OCI-LY3 (cell line): ENCODE data around the gene RBFOX1.

ENCODE experiments used
- H2AFZ ChIP-seq: fragments of 200-600, 300-600 bp; shearing (Covaris generic); 2 replicates; pipeline ENCODE4 v1.6.0; 2014; ENCODE audit warnings: antibody characterized with exemption, low read depth, low read length
- H3K27ac ChIP-seq: fragments of 200-600, 300-600 bp; sonication (generic); 2 replicates; pipeline ENCODE4 v1.5.1; 2014; ENCODE audit warnings: mild to moderate bottlenecking, low read length, moderate library complexity, mixed read lengths
- H3K27me3 ChIP-seq: fragments of 200-600, 300-600 bp; sonication (generic); 2 replicates; pipeline ENCODE4 v1.6.1; 2014; ENCODE audit warnings: low read depth, low read length, mixed read lengths
- H3K36me3 ChIP-seq: fragments of 200-600, 300-600 bp; sonication (generic); replicated peaks from 2 replicates; pipeline ENCODE3; 2014; ENCODE audit warnings: low read depth, low read length, mixed read lengths
- H3K4me1 ChIP-seq: fragments of 300-600, 200-600 bp; sonication (generic); 2 replicates; pipeline ENCODE4 v1.6.1; 2014; ENCODE audit warnings: low read length, mixed read lengths
- H3K4me2 ChIP-seq: fragments of 200-600, 300-600 bp; sonication (generic); 2 replicates; pipeline ENCODE4 v1.6.1; 2014; ENCODE audit warnings: low read length, mixed read lengths
- H3K4me3 ChIP-seq: fragments of 300-600, 200-600 bp; sonication (generic); 2 replicates; pipeline ENCODE4 v1.5.1; 2014; ENCODE audit warnings: antibody characterized with exemption, mild to moderate bottlenecking, low read length, moderate library complexity
- H3K79me2 ChIP-seq: fragments of 300-600, 200-600 bp; shearing (Covaris generic); 2 replicates; pipeline ENCODE4 v1.6.1; 2014; ENCODE audit warnings: mild to moderate bottlenecking, low read length, mixed read lengths
- H3K9ac ChIP-seq: fragments of 300-600, 200-600 bp; shearing (Covaris generic); 2 replicates; pipeline ENCODE4 v1.6.0; 2014; ENCODE audit warnings: mild to moderate bottlenecking, low read length, moderate library complexity
- H3K9me3 ChIP-seq: fragments of 200-600, 300-600 bp; shearing (Covaris generic); 2 replicates; pipeline ENCODE4 v1.6.1; 2014; ENCODE audit warnings: low read length, mixed read lengths; ENCODE audit not compliant: insufficient read depth
- H4K20me1 ChIP-seq: fragments of 200-600, 300-600 bp; sonication (generic); 2 replicates; pipeline ENCODE4 v1.6.1; 2016; ENCODE audit warnings: low read length, mixed read lengths; ENCODE audit not compliant: insufficient read depth
- CTCF ChIP-seq: fragments of 200-600, 300-600 bp; sonication (generic); IDR thresholded peaks from 2 replicates; pipeline ENCODE4 v1.5.1; 2014; ENCODE audit warnings: antibody characterized with exemption, low read length, low read depth
- EZH2phosphoT487 ChIP-seq: fragments of 200-600 bp; shearing (Covaris generic); IDR thresholded peaks from 2 replicates; pipeline ENCODE4 v1.6.1; 2018; ENCODE audit warnings: antibody characterized with exemption, mixed run types, low read depth

RBFOX1 gene

GRCh38 chr16:7340938-7341337 is 8.3 kb downstream of the RBFOX1 start:
- Histone ChIP-seq H4K20me1 (no peaks in the 10 kb centered on the region), H3K4me3 (no peak overlapping the region), H3K36me3 (no peaks in the 10 kb centered on the region), H3K4me1 (no peaks in the 10 kb centered on the region), H3K27ac (no peak overlapping the region), H3K27me3 (no peaks in the 10 kb centered on the region), H3K4me2 (no peak overlapping the region), H3K9me3 (no peaks in the 10 kb centered on the region), H3K79me2 (no peaks in the 10 kb centered on the region), H3K9ac (no peak overlapping the region), H2AFZ (no peak overlapping the region)
- TF ChIP-seq EZH2phosphoT487 (no peak), CTCF (no peak)

GRCh38 chr16:7342598-7342997 is 10.0 kb downstream of the RBFOX1 start:
- Histone ChIP-seq H3K4me2 (no peak overlapping the region), H3K4me1 (no peaks in the 10 kb centered on the region), H2AFZ (no peak overlapping the region), H3K27ac (no peak overlapping the region), H3K36me3 (no peaks in the 10 kb centered on the region), H3K9me3 (no peaks in the 10 kb centered on the region), H3K4me3 (no peak overlapping the region), H3K9ac (no peak overlapping the region), H4K20me1 (no peaks in the 10 kb centered on the region), H3K79me2 (no peaks in the 10 kb centered on the region), H3K27me3 (no peaks in the 10 kb centered on the region)
- no peak for TF ChIP-seq CTCF
- no peak for TF ChIP-seq EZH2phosphoT487

DNA sequence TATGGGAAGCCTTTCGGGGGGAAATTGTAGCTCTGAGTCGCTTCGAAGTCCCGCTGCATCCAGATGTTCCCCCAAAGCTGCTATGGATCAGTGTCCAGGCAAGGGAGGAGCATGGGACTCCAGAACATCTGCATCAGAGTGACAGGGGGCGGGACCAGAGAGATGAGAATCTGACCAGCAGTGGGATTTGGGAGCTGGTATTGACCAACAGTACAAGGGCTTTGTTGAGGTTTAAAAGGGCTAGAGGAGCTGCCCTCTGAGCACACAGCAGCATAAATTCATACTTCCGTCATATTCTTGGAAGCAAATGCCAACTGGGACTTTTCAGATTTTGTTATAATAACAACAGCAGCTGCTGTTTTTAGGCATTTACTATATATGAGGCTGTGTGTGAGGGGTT is 10.6 kb downstream of the RBFOX1 start:
- no peak overlapping the region for H3K4me2 ChIP-seq
- H4K20me1 ChIP-seq = no peaks in the 10 kb centered on the region
- H3K9ac ChIP-seq = no peak overlapping the region
- H3K4me3 ChIP-seq = no peak overlapping the region
- TF ChIP-seq CTCF (no peak), EZH2phosphoT487 (no peak)
- H3K79me2 ChIP-seq = no peaks in the 10 kb centered on the region
- no peaks in the 10 kb centered on the region for H3K27me3 ChIP-seq
- H3K9me3 ChIP-seq = no peaks in the 10 kb centered on the region
- no peaks in the 10 kb centered on the region for H3K36me3 ChIP-seq
- no peaks in the 10 kb centered on the region for H3K4me1 ChIP-seq
- no peak overlapping the region for H3K27ac ChIP-seq
- H2AFZ ChIP-seq = no peak overlapping the region

DNA sequence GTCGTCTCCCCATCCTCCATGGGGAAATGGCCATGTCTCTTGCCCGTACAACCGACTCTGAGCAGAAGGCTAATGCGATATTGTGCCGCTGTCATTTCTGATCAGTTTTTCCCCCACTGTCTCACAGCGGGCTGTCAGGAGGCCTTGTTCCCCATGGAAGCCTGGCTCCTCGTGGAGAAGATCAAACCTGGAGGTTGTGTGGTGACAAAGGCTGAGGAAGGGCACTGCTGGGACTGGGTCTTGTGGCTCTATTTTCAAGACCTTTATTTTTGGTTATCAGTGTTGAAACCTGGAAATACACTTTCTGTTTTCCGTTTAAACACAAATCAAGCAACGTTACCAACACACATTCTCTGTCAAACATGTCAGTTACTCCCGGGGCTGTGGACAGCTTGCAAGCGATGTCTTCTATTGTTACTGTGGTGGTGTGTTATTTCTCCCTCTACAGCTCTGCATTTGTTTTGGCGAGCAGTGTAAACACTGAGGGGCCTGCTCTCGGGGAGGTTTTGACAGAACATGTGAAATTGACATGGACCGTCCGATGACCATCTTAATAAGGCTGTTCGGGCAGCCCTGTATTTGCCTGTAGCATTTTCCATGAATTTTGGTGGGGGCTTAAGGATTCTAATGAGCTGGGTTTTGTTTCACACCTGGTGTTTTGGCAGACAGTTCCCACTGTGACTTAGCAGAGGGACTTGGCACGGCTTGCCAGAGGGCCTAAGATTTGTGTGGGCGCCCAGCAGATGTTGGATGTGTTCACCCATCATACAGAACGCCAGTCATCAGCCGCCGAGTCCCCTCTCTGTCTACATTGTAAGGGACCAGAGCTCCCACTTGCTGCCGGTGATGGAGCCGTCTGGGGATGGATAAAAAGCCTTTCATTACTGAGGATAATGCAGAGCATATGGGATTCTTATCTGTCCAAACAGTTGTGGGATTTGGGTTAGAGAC is 12.5 kb downstream of the RBFOX1 start:
- Histone ChIP-seq H4K20me1 (no peaks in the 10 kb centered on the region), H3K4me3 (no peak overlapping the region), H3K9ac (no peak overlapping the region), H3K79me2 (no peaks in the 10 kb centered on the region), H3K36me3 (no peaks in the 10 kb centered on the region), H3K9me3 (no peaks in the 10 kb centered on the region), H3K4me2 (no peak overlapping the region), H3K4me1 (no peaks in the 10 kb centered on the region), H3K27me3 (no peaks in the 10 kb centered on the region), H3K27ac (no peak overlapping the region), H2AFZ (no peak overlapping the region)
- no peak for TF ChIP-seq CTCF
- TF ChIP-seq EZH2phosphoT487 = no peak
